T-helper 1 cell (primary cell): Measurements from ENCODE around the gene CA10.

Experiments used
- DNase-seq, 5 donors: peaks; one replicate each; pipeline ENCODE4 v3.0.0-alpha.2; 2012 to 2020

CA10 gene

GRCh38 chr17:51946311-51946710 is 212.2 kb downstream of the CA10 start:
- no peak for DNase-seq

- DNase-seq, result no peak
These were observed 217.2 kb downstream of the CA10 start for GRCh38 chr17:51941272-51941671.

- DNase-seq, result no peak
These were observed 221.2 kb downstream of the CA10 start for GRCh38 chr17:51937264-51937663.

DNA sequence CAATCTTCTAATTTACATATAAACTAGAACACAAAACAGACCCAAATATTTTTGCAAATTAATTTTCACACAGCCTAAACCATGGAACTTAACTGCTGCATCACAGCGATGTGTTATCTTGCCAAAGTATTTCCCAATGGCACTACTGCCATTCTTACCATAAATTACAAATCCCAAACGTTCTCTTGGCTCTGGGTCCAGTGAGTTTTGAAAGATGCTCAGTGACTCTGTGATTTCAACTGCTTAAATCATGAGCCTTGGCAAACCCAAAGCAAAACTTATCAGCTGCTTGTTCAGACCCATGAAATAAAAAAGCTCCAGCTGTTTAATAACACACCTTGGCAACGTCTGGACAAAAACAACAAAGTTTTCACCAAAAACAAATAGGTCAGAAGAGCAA is 223.0 kb downstream of the CA10 start:
- DNase-seq, result no peak

DNA sequence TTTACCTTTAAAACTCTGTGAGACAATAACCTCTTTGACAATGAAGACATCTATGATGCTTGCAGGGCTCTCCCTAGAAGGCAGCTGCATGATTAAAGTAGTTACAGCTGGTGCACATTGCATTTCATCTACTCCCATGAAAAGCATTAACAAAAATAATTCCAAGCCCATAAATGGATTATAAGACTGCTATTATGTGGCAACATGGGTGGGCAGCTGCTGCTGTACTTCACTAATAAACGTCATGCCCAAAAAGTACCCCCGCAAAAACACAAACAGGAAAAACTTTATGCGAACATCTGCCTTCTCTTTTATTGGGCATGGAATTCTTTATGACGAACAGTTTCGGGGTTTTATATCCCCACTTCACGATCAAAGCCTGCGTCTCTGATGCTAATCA is 224.9 kb downstream of the CA10 start:
- no peak for DNase-seq

GRCh38 chr17:51926448-51926847 is 232.1 kb downstream of the CA10 start:
- DNase-seq, result no peak

DNA sequence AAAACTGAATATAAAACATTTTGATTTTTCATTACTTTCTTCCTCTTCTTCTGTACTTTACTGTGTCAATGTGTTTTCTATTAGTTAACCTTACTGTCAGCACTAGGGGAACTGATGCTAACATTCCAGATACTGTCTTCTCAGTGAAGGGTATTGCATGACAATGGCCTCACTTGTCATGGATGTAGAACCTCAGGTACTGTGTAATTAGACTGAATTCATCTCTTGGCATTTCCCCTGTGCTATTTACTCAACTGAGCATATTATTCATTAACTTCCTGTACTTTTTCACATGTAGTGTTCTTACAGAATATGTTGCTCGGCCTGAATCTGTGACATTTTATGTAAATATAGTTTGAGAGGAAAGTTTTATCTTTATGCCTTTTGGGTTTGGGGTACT is 237.0 kb downstream of the CA10 start:
- DNase-seq, result no peak

- no peak for DNase-seq
These were observed 243.9 kb downstream of the CA10 start for GRCh38 chr17:51914577-51914976.

GRCh38 chr17:51913491-51914205 is 244.9 kb downstream of the CA10 start:
- DNase-seq, result no peak

DNA sequence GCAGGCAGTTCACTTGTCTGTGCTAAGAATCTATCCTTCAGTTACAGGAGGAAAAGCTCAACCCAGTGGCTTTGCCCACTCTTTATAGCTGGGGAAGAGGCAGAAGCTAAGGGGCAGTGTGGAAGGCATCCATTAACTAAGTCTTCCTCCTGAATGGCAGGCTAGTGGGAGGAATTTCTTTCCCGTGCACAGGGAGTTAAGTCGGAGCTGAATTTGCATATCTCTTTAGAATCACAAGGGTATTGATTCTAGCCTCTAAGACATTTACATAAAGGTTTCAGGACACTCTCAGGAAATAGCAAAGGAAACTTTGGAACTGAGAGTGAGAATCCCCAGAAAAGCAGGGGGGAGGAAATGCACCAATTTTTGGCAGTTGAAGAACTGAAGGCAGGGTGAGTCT is 245.6 kb downstream of the CA10 start:
- DNase-seq, result no peak

DNA sequence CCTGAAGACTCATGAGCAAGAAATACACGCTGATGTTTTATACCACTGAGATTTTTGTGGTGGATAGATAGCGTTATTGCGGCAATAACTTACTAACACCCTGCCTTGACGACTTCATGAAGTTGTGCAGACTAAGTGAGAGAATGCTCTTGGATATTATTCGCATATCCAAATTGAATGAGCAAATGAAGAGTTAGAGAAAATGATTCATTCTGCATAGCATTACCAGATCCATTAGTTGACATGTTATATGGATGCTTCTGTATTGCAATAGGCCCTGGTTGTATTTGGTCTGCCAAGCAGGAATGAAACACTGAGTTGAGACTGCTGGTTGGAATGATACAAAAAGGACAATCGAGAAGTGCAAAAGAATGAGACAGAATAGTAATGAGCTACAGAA is 247.3 kb downstream of the CA10 start:
- no peak for DNase-seq

DNA sequence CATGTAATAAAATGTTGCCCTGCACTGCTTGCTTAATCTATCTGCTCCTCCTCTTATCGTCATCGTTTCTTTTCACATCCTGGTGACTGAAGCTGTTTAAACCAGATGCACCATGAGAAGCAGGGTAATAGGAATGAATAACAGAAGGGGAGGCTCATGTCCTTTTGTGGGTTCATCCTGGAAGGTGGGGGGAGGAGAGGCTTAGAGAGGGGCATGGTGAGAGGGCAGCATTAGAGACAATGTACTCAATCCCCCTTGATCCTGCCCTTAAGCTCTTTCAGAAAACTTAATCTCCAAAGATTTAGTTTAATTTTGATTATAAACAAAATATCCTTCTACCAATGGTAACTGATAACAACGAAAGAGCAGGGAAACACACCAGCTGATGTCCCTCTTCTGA is 248.5 kb downstream of the CA10 start:
- no peak for DNase-seq

DNA sequence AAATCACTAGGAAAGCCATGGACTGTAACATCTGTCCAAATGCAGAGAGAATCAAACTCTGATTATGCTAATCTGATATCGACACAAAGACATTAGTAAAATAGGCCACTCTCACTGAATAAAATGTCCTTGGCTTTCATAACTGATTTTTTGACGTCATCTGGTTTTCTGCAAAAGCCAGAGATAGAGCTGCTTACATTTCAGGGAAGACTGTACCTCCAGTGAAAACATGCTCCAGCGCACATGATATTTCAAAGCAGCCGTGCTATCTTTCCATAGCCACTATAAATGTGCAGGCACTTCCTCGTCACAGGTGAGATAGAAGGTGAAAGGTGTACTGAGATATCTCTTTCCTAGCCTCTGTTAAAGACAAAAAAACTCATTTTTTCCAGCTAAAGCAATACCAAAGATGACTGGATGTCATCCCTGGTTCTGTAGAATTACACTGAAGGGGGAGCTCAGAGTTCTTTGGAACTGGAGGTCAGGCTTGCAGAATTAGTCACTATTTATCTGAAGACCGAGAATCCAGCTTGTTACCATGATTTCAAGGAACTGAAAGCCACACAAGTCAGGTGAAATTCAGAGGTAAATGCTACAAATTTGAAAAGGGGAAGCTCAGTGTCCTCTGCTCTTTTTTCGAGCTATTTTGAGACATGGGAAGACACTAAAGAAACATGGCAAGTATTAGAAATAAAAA is 249.5 kb downstream of the CA10 start:
- DNase-seq, result no peak

DNA sequence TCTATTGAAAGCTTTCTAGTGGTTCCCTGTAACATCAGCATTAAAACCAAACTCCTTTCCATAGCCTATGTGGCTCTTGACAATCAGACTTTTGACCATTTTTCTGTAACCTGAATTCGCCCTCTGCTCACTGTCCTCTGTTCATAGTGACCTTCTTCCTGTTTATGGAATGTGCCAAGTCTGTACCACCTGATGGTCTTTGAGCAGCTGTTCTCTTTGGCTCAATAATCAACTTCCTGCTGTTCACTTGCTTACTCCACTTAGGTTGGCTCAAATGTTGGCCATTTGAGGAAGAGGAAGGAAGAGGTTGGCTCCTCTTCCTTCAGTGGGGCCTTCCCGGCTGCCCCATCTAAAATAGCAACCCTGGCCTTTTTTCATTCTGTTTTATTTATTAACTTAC is 251.5 kb downstream of the CA10 start:
- no peak for DNase-seq

DNA sequence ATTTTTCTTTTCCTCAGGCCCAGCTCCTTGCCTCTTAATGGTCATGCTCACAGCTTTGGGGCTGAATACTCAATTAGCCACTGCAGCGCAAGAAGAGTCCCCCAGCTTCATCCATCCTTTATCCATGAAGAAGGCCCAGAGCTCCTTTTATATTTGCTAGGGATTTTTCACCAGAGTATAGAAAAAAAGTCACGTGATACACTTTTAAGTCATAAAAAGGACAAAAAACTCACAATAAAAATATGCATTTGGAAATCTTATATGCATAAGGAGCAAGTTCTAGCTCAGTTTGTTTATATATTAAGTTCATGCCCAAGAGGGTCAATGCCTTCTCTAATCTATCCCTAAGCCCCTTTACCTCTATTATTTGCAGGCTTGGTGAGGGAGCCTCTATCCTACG is 254.1 kb downstream of the CA10 start:
- no peak for DNase-seq

DNA sequence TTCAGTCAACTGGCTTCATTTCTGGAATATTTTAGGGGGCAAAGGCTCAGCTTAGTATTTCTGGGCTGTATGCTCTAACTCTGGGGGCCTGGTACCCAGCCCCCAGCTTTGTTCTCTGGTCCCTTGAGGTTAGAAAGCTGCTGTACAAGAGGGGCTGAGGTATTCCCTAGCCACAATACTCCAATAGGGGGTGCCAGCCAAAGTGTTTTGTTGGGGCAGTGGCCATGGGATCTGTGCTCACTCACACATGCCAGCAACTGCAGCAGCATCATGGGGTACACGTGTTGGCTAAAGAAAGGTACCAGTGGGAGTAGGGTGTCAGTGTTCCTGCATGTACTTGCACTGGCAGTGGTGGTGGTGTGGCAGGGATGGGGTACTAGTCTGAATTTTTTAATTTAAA is 257.3 kb downstream of the CA10 start:
- DNase-seq, result no peak

- no peak for DNase-seq
These were observed 266.6 kb downstream of the CA10 start for GRCh38 chr17:51891936-51892335.

GRCh38 chr17:51890710-51891109 is 267.8 kb downstream of the CA10 start:
- DNase-seq, result no peak

- no peak for DNase-seq
These were observed 269.7 kb downstream of the CA10 start for GRCh38 chr17:51888816-51889215.

- no peak for DNase-seq
These were observed 281.5 kb downstream of the CA10 start for GRCh38 chr17:51876986-51877385.

GRCh38 chr17:51873302-51873701 is 285.2 kb downstream of the CA10 start:
- DNase-seq, result no peak

DNA sequence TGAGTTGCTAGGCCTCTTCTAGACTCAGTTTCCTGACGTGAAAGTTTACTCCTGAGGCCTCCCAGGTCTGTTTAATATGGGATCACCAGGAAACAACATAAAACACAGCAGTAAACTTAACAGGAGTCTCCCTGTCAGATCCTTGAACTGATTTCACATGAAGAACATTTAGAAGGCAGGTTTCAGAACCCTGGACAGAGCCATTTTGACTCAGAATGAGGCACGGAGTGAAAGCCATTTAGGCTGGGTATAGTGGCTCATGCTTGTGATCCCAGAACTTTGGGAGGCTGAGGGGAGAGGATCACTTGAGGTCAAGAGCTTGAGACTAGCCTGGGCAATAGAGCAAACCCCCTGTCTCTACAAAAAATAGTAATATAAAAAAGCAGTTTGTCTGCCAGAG is 289.1 kb downstream of the CA10 start:
- no peak for DNase-seq

- peak in 1 of 5 donors; percentile 21 for DNase-seq
These were observed 297.5 kb downstream of the CA10 start for GRCh38 chr17:51860954-51861561.

DNA sequence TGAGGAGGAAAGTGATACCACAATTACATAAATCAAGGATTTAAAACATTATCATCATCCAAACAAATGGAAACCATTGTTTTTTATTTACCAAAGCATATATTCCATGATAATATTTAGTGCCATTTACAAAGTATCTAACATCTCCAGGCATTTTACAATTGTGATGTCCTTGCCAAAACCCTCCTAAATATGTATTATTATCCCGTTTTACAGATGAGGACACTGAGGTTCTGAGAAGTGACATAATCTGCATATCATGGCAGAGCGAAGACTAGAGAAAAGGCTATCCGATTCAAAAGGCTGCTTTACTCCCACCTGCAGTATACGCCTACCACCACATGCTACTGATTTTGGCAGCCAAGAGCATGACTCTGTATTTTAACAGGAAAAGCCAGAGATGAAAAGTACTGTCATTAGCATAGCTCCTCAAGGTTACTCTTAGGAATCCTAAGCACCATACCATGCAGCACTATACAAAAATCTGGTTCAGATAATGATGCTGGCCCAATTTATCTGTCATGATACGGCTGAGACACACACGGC is 301.4 kb downstream of the CA10 start:
- no peak for DNase-seq
